Ramos (cell line): ENCODE data around the gene DIDO1.

Experiments used
- in situ Hi-C: fragments of 300-500 bp; cut with MboI; formaldehyde crosslinking; loops from one replicate; pipeline ENCODE4 v1.14.3; 2022; ENCODE audit warnings: low sequenced_read_pairs; ENCODE audit not compliant: unreplicated experiment

Gene DIDO1

GRCh38 chr20:62828051-62828450 lies 98.3 kb downstream of the DIDO1 start:
- in situ Hi-C loops, result no loop called here
